Amygdala (tissue), 56 donors: ENCODE measurements around the gene SH3D21.

ENCODE experiments used
- DNase-seq, 56 donors: peaks; one replicate each; lab custom pipeline; 2025; lab: John Stamatoyannopoulos, UW

SH3D21 gene

DNA sequence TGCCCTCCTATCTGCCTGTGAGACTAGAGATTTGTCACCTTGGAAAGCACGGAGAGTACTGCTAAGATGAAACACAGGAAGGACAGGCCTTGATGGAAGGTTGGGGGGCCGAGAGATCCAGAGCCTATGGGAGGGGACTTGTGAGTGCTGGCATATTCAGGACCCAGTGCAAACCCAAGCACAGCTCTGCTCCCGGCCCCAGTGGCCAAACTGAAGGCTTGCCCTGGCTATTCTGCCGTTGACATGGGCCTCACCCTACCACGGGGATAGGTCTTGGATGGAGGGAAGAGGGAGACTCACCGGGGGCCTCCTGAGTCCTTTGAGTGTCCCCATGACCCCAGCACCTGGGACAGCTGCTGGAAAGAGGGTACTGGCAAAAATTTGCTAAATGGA is 21.9 kb downstream of the SH3D21 start:
- DNase-seq = no peak

DNA sequence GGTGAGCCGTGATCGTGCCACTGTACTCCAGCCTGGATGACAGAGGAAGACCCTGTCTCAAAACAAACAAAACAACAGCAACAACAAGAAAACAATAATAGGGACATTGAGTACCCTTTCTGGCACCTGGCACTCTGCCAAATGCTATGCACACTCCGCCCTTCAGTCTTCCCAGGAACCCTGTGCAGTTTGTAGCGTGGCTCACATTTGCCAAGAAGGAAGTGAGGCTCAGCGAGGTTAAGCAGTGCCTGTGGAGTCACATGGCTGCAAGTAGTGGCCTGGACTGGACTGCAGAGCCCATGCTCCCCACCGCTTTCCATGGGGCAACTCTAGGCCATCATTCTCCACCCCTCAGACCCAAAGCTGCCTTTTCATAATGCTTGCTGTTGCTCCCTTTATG is 22.5 kb downstream of the SH3D21 start:
- peak in 2 of 56 donors; percentile 32 to 51 for DNase-seq

DNA sequence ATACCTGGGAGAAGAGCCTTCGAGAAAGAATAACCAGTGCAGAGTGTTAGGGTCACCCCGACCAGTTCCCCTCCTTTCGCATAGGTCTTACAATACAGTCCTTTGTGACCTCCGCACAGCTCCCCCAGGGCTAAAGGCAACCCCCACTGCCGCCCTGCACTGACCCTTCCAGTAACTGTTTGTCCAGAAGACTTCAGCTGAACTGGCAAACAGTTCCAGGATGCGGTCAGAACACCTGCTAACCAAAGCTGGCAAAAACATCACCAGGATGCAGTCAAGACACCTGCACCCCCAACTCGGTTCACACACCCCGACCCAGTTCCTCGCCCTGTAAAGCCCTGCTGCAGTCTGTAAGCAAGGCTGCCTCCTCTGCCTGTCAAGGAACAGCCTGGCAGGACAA is 23.6 kb downstream of the SH3D21 start:
- no peak for DNase-seq

DNA sequence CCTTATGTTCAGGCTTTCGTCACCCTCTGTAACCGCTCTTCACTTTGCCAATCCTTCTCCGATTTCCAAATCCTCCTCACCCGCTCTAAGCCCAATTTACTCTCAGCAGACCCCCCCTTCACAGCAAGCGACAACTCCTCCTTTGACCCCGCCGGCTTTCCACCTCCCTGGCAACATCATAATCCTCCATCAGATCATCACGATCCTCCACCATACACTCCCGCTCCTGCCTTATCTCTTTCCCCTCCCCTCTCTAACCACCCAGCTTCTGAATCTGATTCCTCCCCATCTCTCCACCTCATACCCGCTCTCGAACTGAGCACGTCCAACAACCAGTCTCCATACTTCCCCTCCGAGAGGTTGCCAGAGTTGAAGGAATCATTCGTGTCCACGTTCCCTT is 24.8 kb downstream of the SH3D21 start:
- no peak for DNase-seq

GRCh38 chr1:36337830-36338229 is 31.7 kb downstream of the SH3D21 start:
- no peak for DNase-seq

GRCh38 chr1:36339215-36339614 is 33.0 kb downstream of the SH3D21 start:
- no peak for DNase-seq

DNA sequence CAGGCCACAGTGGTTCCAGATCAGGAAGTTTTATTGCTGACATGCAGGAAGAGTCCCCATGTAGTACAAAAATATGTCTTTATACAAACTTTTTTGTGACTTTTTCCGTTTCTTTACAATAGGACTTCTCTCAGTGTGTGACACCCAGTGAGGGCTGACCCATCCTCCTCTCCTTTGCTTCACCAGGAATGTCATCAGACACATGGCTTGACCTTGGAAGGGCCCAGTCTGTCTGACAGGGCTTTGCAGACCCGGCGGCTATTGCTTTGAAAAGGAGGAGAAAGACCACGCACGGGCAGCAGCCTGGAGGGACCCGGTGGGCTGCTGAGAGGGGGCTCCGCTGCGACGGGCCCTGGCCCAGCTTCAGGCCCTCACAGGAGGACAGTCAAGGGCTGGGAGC is 33.4 kb downstream of the SH3D21 start:
- DNase-seq = no peak

DNA sequence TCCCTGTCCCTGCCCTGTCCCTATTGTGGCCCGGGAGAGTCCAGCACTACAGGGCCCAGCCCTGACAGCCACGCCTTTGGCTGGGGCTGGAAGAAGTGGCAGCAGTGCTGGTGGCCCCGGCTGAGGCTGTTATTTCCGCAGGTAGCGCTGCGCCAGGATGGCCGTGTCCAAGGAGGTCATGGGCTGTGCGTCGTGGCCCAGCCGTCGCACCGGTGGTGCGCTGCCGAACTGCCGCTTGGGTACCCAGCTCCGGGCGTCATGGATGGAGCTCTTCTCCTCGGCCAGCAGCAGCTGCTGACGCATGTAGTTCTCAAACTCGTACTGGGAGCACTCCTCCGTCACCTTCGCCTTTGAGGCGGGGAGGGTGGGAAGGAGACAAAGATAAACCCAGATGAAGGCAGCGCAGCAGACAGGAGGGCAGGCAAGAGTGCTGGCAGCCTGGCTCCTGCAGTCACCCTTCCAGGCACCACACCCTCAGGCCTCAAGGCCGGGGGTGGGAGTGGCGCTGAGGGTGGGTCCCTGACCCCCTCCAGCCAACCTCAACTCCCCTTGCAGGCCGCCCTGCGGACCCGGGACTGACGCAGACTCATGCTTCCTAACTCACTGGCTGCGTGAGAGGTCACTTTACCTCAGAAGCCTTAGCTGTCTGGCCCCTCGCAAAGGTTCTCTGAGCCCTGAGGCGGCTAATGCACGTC is 35.6 kb downstream of the SH3D21 start:
- DNase-seq = no peak

GRCh38 chr1:36342426-36343185 is 36.4 kb downstream of the SH3D21 start:
- peak in 15 of 56 donors; percentile 9 to 63 (median 17) for DNase-seq

DNA sequence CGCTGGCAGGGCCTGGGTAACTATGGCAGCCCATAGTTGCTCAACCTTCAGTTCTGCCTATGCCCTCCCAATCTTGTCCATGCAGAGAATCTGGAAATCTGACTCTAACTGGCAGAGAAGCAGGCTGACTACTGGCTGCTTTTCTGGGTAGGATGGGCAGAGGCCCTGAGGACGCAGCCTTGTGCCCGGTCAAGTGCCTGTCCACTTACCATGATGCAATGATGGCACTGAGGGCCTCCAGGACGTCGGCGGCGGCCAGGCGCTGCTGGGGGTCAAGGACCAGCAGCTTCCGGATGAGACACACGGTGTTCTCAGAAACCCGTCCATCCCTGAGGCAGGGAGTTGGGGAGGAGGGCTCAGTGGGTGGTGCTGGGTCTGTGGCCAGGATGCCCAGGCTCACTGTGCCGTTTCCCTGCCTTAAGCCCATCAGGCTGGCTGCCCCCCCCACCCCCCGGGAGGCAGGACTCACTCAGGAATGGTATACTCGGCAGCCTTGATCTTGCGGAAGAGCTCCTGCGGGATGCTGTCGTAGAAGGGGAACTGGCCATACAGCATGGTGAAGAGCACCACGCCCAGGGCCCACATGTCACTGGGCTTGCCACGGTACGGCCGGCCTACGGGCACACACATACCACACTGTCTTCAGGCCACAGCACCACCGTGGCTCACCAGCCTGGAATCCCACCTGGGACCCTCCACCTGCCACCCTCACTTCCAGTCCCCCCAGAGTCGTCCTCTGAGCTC is 37.7 kb downstream of the SH3D21 start:
- DNase-seq = no peak

DNA sequence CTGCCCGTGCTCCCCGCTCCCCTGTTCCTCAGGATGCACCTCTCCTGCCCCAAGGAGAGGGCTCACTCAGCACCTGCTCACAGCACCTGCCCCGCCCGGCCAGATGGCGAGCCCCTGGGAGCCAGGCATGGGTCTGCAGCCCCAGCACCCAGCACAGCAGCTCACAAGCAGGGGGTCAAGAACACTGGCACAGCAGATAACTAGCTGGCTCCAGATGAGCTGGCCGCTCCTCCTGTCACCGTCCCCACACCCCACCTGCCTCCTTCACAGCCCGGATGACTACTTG is 38.2 kb downstream of the SH3D21 start:
- DNase-seq = no peak

GRCh38 chr1:36345353-36345752 is 39.2 kb downstream of the SH3D21 start:
- no peak for DNase-seq

- no peak for DNase-seq
These were observed 40.7 kb downstream of the SH3D21 start for GRCh38 chr1:36346741-36347370.

DNA sequence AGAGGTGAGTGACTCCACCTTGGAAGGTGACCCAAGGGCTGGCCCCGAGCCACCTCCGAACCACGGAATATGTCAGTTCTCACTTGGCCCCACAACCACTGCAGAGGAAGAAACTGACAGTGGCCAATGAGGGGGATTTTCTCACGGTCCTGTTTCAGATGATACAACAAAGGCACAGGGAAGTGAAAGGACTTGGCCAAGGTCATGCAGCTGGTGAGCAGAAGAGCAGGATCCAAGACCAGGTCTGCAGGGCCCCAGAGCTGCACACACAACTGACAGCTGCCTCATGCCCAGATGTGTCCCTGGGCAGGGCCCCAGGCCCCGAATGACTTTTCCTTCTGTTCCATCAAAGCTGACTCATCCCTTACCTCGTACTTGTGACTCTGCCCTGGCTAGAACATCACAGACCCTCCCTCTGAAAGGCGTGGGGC is 43.1 kb downstream of the SH3D21 start:
- DNase-seq = no peak

GRCh38 chr1:36349839-36350238 is 43.7 kb downstream of the SH3D21 start:
- DNase-seq = peak in 2 of 56 donors; percentile 4 to 9

- peak in 2 of 56 donors; percentile 12 to 33 for DNase-seq
These were observed 44.6 kb downstream of the SH3D21 start for GRCh38 chr1:36350659-36351226.

DNA sequence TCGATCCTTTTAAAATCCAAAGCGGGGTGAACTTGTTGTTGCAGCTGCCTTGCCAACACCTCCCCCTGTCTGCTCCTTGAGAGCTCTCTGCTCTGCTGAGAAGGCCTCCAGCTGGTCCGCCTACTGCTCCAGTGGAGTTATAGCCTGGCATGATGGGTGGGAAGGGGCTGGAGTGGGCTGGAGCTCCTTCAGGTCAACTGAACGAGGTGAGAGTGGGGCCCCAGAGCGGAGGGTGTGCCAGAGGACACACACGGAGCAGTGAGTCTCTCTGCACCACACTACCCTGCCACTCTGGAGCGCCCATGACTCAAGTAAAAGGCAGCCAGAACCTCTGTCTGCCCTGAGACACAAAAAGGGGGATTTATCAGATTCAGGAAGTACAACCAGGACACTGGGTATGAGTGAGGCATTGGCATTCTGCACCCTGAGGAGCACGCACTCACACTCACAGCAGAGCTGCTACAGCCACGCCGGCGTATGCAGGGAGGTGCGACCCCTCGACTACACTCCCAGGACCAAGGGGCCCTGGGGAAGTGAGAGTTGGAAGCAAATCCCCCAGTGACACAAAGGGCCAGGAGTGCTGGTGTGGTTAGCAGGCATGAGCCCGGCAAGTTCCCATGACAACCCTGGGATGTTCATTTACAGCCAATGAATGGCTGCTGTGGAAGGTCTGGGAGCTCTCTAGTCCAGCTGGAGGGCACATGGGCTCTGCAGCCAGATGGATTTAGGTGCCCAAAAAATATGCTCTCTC is 45.2 kb downstream of the SH3D21 start:
- DNase-seq = peak in 15 of 56 donors; percentile 5 to 33 (median 21)

DNA sequence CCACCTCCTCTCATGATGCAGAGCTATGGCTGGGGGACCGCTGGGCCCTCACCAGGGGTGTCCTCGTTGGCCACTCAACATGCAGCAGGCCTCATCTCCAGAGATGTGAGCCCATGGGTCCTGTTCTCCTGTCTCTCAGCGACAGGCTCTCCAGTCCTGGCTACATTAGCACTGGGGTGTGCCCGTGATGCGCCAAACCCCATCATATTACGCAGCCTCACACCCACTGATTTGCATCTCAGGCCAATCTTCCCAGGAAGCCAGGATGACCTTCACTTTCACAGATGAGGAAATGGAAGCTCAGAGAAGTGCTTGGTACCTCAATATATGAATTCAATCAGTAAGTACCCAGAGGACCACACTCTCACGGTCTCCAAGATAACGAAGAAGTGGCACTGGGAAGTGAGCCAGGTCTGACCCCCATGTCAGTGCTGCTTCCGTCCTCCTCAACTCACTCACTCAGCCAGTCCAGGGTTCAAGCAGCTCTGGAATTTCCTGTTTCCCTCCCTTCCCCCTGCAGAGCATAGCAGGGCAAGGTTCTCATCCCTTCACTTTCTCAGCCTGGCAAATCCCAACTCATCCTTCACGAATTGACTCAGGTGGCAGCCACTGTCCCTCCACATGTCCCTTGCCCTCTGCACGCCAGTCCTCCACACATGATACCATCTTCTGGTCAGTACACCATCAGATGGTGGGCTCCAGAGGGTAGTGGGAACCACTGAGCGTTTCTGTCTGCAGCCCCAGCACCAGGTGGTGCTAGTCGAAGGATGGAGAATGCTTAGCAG is 46.1 kb downstream of the SH3D21 start:
- DNase-seq = no peak
